ENCODE data around the gene PPP1R16B. TPM values are rescaled to one million over a fixed set of nuclear protein-coding genes. Genes with fewer than 3 reads are reported as not detected.

Gene PPP1R16B
- total RNA-seq, 4 donors from 2014 or later: 6.3 to 14.4 (median 9.0) TPM

DNA sequence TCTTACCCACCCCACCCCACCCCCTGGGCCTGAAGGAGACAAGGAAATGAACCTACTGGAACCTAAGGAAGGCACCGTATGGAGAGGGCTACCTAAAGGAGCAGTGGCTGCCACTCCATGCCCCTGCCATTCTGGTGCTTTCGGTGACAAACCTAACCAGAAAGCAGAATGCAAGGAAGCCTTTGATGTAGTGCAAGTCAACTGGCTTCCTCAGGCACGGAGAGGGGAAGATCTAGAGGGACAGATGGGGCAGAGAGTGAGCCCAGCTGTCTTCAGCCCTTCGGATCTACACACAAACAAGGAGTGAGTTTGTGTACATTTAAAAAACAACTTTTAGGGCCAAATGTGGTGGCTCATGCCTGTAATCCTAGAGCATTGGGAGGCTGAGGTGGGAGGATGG lies 39.5 kb downstream of the PPP1R16B start:
- TF ChIP-seq, protein P1, sequence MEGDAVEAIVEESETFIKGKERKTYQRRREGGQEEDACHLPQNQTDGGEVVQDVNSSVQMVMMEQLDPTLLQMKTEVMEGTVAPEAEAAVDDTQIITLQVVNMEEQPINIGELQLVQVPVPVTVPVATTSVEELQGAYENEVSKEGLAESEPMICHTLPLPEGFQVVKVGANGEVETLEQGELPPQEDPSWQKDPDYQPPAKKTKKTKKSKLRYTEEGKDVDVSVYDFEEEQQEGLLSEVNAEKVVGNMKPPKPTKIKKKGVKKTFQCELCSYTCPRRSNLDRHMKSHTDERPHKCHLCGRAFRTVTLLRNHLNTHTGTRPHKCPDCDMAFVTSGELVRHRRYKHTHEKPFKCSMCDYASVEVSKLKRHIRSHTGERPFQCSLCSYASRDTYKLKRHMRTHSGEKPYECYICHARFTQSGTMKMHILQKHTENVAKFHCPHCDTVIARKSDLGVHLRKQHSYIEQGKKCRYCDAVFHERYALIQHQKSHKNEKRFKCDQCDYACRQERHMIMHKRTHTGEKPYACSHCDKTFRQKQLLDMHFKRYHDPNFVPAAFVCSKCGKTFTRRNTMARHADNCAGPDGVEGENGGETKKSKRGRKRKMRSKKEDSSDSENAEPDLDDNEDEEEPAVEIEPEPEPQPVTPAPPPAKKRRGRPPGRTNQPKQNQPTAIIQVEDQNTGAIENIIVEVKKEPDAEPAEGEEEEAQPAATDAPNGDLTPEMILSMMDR (IDR thresholded peaks at IDR 0.05): no peak
- TF ChIP-seq POLR2A (IDR thresholded peaks at IDR 0.05): no peak
- Histone ChIP-seq H3K4me1 (no peaks in the 10 kb centered on the region), H3K4me3 (replicated peaks in 1 of 3) (no peak overlapping the region), H3K27ac (no peak overlapping the region), H3K27me3 (no peaks in the 10 kb centered on the region), H3K36me3 (no peaks in the 10 kb centered on the region), H3K9me3 (no peaks in the 10 kb centered on the region)
- intact Hi-C loops (cut with DNase I): no loop called here
- DNase-seq: no peak
- 82 to 92% methylated on average over 4 of the region's 4 CpGs for WGBS, 2 donors

DNA sequence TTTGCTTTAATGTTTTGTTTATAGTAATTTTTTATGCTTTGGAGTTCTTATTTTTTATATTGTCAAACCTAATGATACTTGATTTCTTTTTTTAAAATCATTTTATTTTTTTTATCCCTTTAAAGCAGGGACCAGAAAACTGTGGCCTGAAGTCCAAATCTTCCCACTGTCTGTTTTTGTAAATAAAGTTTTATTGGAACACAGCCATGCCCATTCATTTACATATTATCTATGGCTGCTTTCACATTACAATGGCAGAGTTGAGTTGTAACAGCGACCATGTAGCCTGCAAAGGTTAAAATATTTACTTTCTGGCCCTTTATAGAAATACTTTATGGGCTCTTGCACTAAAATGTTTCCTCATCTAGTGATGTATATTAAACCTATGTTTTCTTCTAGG lies 42.3 kb downstream of the PPP1R16B start:
- Histone ChIP-seq H3K36me3 (no peaks in the 10 kb centered on the region), H3K27ac (no peak overlapping the region), H3K27me3 (no peaks in the 10 kb centered on the region), H3K9me3 (no peaks in the 10 kb centered on the region), H3K4me3 (replicated peaks in 1 of 3) (no peak overlapping the region), H3K4me1 (no peaks in the 10 kb centered on the region)
- WGBS, 2 donors: 81 to 82% methylated on average over 1 of the region's 1 CpG
- TF ChIP-seq POLR2A (IDR thresholded peaks at IDR 0.05): no peak
- TF ChIP-seq, protein P1 (IDR thresholded peaks at IDR 0.05): no peak
- intact Hi-C loops (cut with DNase I): no loop called here
- DNase-seq: no peak

DNA sequence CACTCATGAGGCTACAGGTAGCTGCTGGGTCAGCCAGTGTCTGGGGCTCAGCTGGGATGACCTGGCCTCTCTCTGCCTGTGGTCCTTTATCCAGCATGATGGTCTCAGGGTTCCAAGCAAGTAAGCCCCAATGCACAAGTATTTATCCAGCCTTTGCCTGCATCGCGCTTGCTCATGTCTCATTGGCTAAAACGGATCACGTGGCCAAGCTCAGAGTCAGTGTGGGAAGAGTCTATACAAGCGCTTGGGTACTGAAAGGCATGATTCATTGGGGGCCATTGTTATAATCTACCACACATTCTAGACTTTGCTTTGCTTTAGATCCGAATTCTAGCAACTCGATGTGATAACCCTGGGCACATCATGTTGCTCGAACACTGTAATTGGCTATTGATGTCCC lies 48.3 kb downstream of the PPP1R16B start:
- TF ChIP-seq POLR2A (IDR thresholded peaks at IDR 0.05): no peak
- TF ChIP-seq, protein P1 (IDR thresholded peaks at IDR 0.05): no peak
- WGBS, 2 donors: 92 to 94% methylated on average over 8 of the region's 8 CpGs
- Histone ChIP-seq H3K36me3 (no peaks in the 10 kb centered on the region), H3K9me3 (no peaks in the 10 kb centered on the region), H3K27ac (no peak overlapping the region), H3K4me3 (replicated peaks in 1 of 3) (no peak overlapping the region), H3K4me1 (no peaks in the 10 kb centered on the region), H3K27me3 (no peaks in the 10 kb centered on the region)
- peak; percentile 39 to 51 for DNase-seq
- intact Hi-C loops (cut with DNase I): no loop called here

DNA sequence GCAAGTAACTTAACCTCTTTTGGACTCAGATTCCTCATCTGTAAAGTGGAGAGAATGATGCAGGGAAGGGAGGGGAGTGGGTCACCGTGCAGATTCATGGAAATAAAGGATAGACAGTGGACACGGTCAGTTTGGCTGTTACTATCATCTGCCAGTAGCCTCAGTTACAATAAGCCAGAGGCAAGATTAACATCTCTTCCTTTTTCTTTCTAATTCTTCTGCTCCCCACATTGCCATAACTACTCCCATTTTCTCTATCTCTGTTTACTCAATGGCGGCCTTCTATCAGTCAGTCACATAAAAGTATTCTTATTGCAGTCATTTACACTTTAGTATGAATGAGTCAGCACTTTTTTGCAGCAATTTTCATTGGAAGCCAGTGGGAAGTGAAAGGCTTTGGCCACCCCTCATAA lies 49.2 kb downstream of the PPP1R16B start:
- no peaks in the 10 kb centered on the region for H3K4me1 ChIP-seq
- H3K27me3 ChIP-seq: no peaks in the 10 kb centered on the region
- TF ChIP-seq POLR2A (IDR thresholded peaks at IDR 0.05): no peak
- TF ChIP-seq, protein P1 (IDR thresholded peaks at IDR 0.05): no peak
- no peaks in the 10 kb centered on the region for H3K36me3 ChIP-seq
- no peak overlapping the region for H3K4me3 ChIP-seq (replicated peaks in 1 of 3)
- DNase-seq: no peak
- intact Hi-C loops (cut with DNase I): no loop called here
- H3K9me3 ChIP-seq: no peaks in the 10 kb centered on the region
- WGBS, 2 donors: 84 to 89% methylated on average over 3 of the region's 3 CpGs
- H3K27ac ChIP-seq: no peak overlapping the region

DNA sequence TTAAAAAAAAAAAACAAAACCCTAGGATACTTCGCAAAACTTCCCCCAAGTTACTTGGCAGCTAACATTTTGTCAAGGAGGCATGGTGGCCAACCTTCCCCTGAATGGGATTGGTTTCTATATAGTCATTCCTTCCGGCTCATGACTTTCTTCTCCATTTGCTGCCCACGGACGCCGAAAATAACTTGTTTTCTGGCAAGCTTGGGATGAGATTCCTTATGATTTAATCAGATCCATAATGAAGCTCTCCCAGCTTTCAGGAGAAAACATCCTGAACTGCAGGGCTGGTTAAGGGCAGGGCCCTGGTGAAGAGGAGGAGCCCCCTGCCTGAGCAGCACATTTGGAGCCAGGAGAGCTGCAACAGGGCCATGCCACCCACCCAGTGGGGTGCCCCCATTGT lies 49.9 kb downstream of the PPP1R16B start:
- intact Hi-C loops (cut with DNase I): no loop called here
- H3K27ac ChIP-seq: no peak overlapping the region

More for the DNA sequence above, 49.9 kb downstream of the PPP1R16B start:
- no peaks in the 10 kb centered on the region for H3K36me3 ChIP-seq
- H3K27me3 ChIP-seq: no peaks in the 10 kb centered on the region
- no peak overlapping the region for H3K4me3 ChIP-seq (replicated peaks in 1 of 3)
- no peak for DNase-seq
- H3K9me3 ChIP-seq: no peaks in the 10 kb centered on the region
- no peaks in the 10 kb centered on the region for H3K4me1 ChIP-seq
- 78 to 80% methylated on average over 5 of the region's 5 CpGs for WGBS, 2 donors
- TF ChIP-seq POLR2A (IDR thresholded peaks at IDR 0.05): no peak
- TF ChIP-seq, protein P1 (IDR thresholded peaks at IDR 0.05): no peak
